ENCODE results near the gene SUZ12. TPM values are rescaled to one million over a fixed set of nuclear protein-coding genes. Genes with fewer than 3 reads are reported as not detected.
A peak's percentile ranks its signal among the peaks of the same experiment; 100 is the strongest.

SUZ12 gene
- total and polyA plus RNA-seq, 11 donors, result 5.7 to 18.9 (median 12.6) TPM

GRCh38 chr17:31902693-31903092 is 34.1 kb upstream of the SUZ12 start:
- no peak overlapping the region for H3K4me3 ChIP-seq

GRCh38 chr17:31903401-31903800 is 33.4 kb upstream of the SUZ12 start:
- peaks cover 0 to 13% (median 10%) of the 10 kb centered on the region in 9 donors for H3K36me3 ChIP-seq
- ATAC-seq (no peak), DNase-seq (no peak)
- H3K9me3 ChIP-seq, result no peaks in the 10 kb centered on the region
- peaks cover 0 to 23% (median 10%) of the 10 kb centered on the region in 12 donors for H3K4me1 ChIP-seq
- H3K27ac ChIP-seq, result no peak overlapping the region
- 93 to 95% (median 94%) methylated on average over 16 of the region's 16 CpGs for WGBS, 4 donors
- intact Hi-C loops (cut with DNase I), result loop anchor here in 1 of 10 donors (5.0 kb wide), 4 partner anchors 34 to 466 kb away; partner anchors contain the start of genes COPRS and SUZ12
- no peaks in the 10 kb centered on the region for H3K27me3 ChIP-seq
- no peak overlapping the region for H3K4me3 ChIP-seq
- no peak for TF ChIP-seq CTCF (IDR thresholded peaks at IDR 0.05)
- TF ChIP-seq POLR2A (IDR thresholded peaks at IDR 0.05), result no peak

More at GRCh38 chr17:31902693-31903092, 34.1 kb upstream of the SUZ12 start:
- H3K36me3 ChIP-seq, result peaks cover 0 to 20% (median 18%) of the 10 kb centered on the region in 9 donors
- no peaks in the 10 kb centered on the region for H3K9me3 ChIP-seq
- no peak overlapping the region for H3K27ac ChIP-seq
- peaks cover 0 to 22% (median 10%) of the 10 kb centered on the region in 12 donors for H3K4me1 ChIP-seq
- intact Hi-C loops (cut with DNase I), result loop anchor here in 1 of 10 donors (5.0 kb wide), 4 partner anchors 35 to 465 kb away; partner anchors contain the start of genes COPRS and SUZ12
- whole genome bisulfite sequencing, 4 donors, result 74 to 77% (median 76%) methylated on average over 2 of the region's 2 CpGs
- TF ChIP-seq POLR2A (IDR thresholded peaks at IDR 0.05), result no peak
- no peak for TF ChIP-seq CTCF (IDR thresholded peaks at IDR 0.05)
- no peak for ATAC-seq
- no peaks in the 10 kb centered on the region for H3K27me3 ChIP-seq
- no peak for DNase-seq

- TF ChIP-seq POLR2A (IDR thresholded peaks at IDR 0.05), result no peak
- TF ChIP-seq CTCF (IDR thresholded peaks at IDR 0.05), result no peak
- Histone ChIP-seq H3K4me1 (peaks cover 0 to 7% (median 0%) of the 10 kb centered on the region in 12 donors), H3K36me3 (no peaks in the 10 kb centered on the region), H3K4me3 (no peak overlapping the region), H3K27ac (no peak overlapping the region), H3K9me3 (no peaks in the 10 kb centered on the region), H3K27me3 (peaks cover 0 to 7% (median 0%) of the 10 kb centered on the region in 9 donors)
- WGBS, 4 donors, result 12 to 18% (median 12%) methylated on average over 7 of the region's 7 CpGs
- ATAC-seq, result no peak
- intact Hi-C loops (cut with DNase I), result no loop called here
- peak in 3 of 5 donors; percentile 20 to 45 (median 39) for DNase-seq
Observed at GRCh38 chr17:31907342-31907962, 29.4 kb upstream of the SUZ12 start.

GRCh38 chr17:31908386-31908785 is 28.4 kb upstream of the SUZ12 start:
- Histone ChIP-seq H3K9me3 (no peaks in the 10 kb centered on the region), H3K36me3 (no peaks in the 10 kb centered on the region), H3K27me3 (peaks cover 0 to 7% (median 0%) of the 10 kb centered on the region in 9 donors), H3K4me1 (peaks cover 0 to 7% (median 0%) of the 10 kb centered on the region in 12 donors), H3K4me3 (no peak overlapping the region), H3K27ac (no peak overlapping the region)
- ATAC-seq (no peak), DNase-seq (no peak)
- intact Hi-C loops (cut with DNase I), result no loop called here
- no peak for TF ChIP-seq CTCF (IDR thresholded peaks at IDR 0.05)
- TF ChIP-seq POLR2A (IDR thresholded peaks at IDR 0.05), result no peak
